Neural progenitor cell (in vitro differentiated cells): ENCODE data around the gene FSTL4.

Experiments
- CTCF ChIP-seq: fragments of 200-600 bp; sonication (generic); IDR thresholded peaks from 2 replicates; pipeline ENCODE4 v1.5.1; 2017; ENCODE audit warnings: antibody characterized with exemption, mild to moderate bottlenecking
- EZH2 ChIP-seq: fragments of 200-600 bp; sonication (generic); IDR thresholded peaks from 2 replicates; pipeline ENCODE4 v1.6.1; 2017; ENCODE audit warnings: antibody characterized with exemption, mild to moderate bottlenecking, moderate library complexity

- no peak for TF ChIP-seq EZH2
- TF ChIP-seq CTCF, result no peak
These were observed 86.0 kb downstream of the FSTL4 start for GRCh38 chr5:133526368-133526767.
